ENCODE results near the gene SEC23A. TPM values are rescaled to one million over a fixed set of nuclear protein-coding genes. Genes with fewer than 3 reads are reported as not detected.
"Not testable (repeated sequence)": the region's sequence is repeated elsewhere in the genome, so short reads cannot be mapped to it uniquely, and the experiment has no call there.

The SEC23A gene
- polyA plus RNA-seq (2013, experiment 1 of 2; ENCODE audit: insufficient read length), result 188 TPM
- polyA plus RNA-seq (2013, experiment 2 of 2; ENCODE audit: insufficient read length), result 186 TPM

DNA sequence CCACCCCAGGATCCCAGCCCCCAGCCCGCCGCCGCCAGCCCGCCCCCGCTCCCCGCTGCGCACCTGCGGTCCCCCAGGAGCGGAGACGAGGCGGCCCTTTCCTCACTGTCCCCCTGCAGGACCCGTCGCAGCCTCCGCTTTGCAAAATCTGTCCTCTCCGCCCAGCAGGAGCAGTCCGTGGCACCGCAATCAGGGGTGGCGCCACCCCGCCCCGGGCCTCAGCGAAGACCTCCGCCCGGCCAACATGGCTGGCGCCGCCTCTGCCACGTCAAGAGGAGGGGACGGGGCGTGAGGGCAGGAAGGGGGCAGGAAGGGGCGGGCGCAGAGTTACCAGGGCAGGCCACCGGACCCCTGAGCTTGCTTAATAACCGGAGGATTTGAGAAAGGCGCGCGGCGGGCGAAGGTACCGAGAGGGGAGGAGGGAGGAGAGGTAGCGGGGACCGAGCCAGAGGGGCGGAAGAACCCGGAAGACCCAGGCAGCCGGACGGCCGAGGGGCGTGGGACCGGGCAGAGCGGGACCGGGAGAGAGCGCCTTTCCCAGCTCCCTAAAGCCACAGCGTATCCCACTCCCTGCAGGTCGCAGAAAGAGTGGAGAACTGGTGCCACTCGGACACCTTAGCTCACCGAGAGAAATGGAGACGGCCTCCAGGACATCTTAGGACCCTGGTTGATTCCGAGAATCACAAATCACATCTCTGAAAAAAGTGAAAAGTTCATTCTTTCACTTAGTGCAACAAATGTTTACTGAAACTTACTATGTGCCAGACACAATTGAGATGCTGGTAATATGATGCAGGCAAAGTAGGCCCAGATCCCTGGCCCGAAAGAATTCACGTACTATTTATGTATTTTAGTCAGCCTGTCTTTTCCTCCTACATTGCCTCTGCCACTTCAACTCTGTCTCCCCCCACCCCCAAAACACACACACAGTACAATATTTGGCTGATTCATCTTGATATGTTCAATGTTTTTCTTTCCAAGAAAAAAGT, at the start of gene SEC23A:
TSS of gene SEC23A (minus strand) at position 267 of the 989 bp plus-strand sequence. CDS start 7,117 bp downstream, outside the sequence.
- peak; percentile 88 for DNase-seq

DNA sequence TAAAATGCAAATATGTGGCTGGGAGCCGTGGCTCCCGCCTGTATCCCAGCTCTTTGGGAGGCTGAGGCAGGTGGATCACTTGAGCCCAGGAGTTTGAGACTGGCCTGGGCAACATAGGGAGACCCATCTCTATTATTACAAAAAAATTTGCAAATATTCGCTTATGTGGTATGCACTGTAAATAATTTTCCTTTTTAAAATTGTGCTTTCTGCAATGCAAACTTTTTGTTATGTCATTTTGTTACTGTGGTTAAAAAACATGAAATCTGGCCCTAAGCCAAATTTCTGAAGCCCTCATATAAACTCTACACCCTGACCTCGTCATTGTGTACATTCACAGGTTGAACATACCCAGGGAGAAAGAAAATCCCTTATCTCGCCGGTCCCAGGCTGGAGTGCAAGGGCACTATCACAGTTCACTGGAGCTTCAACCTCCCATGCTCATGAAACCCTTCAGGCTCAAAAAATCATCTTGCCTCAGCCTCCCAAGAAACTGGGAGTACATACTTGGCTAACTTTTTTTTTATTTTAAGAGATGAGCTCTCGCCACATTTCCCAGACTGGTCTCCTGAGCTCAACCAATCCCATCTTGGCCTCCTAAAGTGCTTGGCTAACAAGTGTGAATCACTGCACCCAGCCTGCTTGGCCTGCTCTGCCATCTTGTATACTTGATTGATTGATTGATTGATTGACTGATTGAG, 42.4 kb upstream of the SEC23A start:
- DNase-seq, result no peak

DNA sequence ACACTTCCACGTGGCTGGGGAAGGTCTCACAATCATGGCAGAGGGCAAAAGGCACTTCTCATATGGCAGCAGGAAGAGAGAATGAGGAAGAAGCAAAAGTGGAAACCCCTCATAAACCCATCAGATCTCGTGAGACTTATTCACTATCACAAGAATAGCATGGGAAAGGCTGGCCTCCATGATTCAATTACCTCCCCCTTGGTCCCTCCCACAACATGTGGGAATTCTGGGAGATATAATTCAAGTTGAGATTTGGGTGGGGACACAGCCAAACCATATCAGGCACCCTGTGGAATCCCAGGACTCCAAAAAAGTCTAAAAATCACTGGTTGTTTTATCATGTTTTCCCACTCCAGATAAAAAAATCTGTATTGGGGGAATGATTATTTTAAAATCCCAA, 40.2 kb upstream of the SEC23A start:
- not testable (repeated sequence) for DNase-seq

DNA sequence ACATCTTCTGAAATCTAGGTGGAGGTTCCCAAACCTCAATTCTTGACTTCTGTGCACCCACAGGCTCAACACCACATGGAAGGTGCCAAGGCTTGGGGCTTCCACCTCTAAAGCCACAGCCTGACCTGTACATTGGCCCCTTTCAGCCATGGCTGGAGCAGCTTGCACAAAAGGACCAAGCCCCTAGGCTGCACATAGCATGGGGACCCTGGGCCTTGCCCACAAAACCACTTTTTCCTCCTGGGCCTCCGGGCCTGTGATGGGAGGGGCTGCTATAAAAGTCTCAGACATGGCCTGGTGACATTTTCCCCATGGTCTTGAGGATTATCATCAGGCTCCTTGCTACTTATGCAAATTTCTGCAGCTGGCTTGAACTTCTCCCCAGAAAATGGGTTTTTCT, 38.6 kb upstream of the SEC23A start:
- DNase-seq, result not testable (repeated sequence)

DNA sequence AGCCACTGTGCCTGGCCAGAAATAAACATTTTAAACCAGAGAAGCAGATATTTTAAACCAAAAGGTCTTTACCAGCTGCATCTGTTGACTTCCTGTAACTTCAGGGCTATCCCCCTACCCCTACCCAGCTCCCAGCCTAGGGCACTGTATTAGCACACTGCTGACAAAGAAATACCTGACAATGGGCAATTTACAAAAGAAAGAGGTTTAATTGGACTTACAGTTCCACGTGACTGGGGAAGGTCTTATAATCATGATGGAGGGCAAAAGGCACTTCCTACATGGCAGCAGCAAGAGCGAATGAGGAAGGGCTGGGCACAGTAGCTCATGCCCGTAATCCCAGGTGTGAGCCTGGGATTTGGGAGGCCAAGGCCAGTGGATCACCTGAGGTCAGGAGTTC, 37.1 kb upstream of the SEC23A start:
- no peak for DNase-seq

DNA sequence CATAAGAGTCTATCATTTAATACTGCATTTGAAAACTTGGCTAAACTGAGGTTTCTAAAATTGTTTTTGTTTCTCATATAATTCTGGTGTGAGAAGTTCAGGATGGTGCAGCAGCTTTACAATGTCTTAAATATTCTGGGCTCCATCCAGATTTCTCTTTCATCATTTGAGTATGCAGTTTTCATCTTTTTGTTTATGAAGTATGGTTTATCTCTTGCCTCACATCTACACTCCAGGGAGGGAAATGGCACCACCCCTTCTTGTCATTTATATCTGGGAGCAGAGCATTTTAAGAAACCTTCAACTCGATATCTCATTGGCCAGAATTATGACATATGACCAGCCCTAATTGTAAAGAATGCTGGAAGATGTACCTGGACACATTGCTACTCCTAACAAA, 35.4 kb upstream of the SEC23A start:
- DNase-seq, result no peak

DNA sequence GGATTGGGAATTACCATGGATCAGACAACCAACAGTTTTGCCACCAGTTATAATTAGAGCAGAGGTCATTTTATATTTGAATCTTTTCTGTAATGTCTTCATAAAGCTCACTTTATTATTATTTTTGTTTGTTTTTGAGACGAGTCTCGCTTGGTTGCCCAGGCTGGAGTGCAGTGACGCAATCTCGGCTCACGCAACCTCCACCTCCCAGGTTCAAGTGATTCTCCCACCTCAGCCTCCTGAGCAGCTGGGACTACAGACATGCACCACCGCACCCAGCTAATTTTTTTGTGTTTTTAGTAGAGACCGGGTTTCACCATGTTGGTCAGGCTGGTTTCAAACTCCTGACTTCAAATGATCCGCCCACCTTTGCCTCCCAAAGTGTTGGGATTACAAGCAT, 34.8 kb upstream of the SEC23A start:
- not testable (repeated sequence) for DNase-seq

DNA sequence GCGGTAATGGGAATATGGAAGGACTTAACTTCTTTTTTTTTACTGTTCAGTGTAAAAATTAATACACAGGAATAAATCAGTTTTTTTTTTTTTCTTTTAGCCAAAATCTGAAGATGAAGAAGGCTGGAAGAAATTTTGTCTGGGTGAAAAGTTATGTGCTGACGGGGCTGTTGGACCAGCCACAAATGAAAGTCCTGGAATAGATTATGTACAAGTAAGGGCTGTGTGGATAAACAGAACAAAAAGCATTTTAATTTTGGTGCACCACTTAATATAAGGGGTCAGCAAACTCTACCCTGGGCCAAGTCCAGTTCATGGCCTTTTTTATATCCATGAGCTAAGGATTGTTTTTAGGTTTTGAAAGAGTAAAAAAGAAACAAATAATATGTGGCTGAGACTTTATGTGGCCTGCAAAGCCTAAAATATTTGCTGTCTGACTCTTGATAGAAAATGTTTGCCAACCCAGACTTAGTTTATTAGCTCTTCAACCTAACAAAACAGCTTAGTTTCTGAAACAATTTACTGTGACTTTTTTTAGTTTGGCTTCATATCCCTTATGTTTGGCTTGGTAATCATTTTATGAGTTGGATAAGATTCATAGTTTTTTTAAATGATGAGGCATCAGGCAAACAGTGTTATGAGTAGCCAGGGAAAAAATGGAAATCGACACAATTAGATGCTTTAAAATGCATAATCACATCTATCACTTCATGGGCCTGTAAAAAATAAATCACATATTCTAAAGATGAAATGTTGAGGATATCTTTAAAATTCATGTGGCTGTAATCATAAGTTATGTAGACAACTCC, 19.5 kb upstream of the SEC23A start:
- no peak for DNase-seq

DNA sequence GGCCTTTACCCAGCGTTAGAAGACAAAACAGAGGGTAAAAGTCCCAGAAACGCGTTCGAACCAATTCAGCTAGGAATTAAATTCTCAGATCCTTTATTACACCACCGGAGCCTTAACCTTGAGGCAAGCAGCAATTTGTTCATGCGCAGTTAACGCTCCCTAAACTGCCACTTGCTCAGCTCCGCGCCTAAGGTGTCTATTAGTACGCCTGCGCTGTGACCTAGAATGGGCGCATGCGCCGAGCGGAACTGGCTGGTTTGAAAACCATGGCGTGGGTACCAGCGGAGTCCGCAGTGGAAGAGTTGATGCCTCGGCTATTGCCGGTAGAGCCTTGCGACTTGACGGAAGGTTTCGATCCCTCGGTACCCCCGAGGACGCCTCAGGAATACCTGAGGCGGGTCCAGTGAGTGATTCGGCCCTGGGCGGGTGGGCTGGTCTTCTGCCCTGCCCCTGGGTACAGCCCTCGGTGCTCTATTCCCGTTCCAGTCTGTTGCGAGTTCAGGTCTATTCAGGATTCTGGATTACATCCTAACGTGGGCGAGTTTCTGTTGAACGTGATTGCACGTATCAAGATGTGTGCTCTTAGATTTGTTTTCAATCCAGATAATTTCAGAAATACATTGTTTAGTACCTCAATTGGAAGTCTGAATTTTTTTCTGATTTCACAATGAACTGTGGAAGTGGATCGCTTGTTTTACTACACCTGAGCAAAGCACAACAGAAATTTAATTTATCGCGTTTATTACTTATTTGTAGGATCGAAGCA, 11.2 kb upstream of the SEC23A start, which contains the start of gene GEMIN2:
TSS of gene GEMIN2 (plus strand) at position 251 of the 766 bp plus-strand sequence. CDS start at position 267, 16 bp downstream.
- peak; percentile 94 for DNase-seq

DNA sequence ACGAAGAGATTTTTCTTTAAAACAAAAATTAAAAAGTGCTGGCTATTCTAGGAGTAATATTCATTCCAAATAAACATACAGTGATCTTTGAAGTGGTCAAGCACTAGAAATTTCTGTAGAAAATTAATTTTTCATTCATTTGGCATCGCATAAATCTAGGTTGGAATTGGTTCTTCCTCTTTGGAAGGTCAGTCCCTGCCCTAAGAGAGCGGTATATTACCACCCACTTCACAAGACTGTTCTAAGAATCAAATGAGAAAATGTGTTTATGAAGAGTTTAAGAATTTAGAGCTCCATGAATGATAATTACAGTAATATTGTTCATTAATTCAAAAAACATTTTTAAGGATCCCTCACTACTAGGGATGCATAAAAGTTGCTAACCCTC, 10.6 kb upstream of the SEC23A start:
- DNase-seq, result no peak

DNA sequence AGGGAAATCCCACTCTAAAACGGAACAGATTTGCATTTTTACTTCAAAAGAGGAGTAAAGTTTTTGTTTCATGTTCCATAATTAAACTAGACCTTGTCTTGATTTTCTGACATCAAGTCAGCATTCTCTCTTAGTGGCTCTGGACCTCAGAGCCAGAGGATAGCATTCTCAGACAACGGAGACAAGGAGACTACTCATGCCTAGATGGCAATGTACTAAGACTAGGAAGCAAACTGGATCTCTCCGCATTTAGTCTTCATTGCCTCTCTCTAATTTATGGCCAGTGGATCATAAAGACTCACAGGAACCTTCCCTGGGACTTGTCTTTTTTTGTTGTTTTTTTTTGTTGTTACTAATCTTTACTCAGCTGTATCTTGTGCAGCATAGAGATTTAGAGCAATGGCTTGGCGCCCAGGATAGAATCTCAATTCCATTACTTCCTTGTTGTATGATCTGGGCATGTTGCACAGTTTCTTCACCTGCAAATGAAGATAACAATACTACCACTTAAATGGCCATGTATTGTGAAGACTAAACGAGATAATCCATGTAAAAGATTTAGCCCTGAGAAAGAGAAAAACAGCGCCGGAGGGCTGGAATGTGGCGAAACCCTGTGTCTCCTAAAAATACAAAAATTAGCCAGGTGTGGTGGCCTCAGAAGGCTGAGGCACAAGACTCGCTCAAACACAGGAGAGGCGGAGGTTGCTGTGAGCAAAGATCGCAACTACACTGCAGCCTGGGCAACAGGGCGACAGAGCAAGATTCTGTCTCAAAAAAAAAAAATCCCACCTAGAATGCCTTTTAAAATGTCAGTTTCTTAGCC, 7.1 kb upstream of the SEC23A start:
- no peak for DNase-seq

DNA sequence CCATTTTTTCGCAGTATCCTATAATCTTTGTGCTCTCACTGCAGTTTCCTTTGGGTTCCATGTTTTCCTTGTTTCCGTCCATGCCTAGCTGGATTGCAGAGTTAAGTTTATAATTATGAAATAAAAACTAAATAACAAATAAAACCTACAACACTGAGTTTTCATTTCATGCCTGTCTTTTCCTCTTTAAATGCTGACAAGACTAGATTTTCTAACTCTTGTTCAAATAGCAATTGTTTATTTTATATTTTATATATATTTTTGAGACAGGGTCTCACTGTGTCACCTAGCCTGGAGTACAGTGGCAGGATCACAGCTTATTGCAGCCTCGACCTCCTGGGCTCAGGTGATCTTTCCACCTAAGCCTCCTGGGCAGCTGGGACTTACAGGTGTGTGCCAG, 5.8 kb upstream of the SEC23A start:
- no peak for DNase-seq

DNA sequence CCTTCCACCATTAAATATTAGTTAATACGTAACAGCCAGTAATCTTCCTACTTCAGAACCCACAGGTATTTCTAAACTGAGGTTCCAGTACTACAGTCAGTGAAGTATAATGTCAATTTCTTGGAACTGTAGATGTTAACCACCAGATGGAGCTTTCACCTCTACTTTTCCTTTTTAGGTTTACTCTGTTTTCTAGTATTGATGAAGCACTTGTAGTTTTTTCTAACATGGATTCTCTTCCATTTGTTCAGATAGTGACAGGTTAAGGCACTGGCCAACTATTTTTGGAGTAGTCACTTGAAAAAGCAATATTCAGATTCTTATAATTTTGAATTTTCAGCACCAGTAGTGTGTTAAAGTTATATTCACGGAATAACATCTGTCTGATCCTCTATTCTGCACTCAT, 4.6 kb upstream of the SEC23A start:
- peak; percentile 38 for DNase-seq

DNA sequence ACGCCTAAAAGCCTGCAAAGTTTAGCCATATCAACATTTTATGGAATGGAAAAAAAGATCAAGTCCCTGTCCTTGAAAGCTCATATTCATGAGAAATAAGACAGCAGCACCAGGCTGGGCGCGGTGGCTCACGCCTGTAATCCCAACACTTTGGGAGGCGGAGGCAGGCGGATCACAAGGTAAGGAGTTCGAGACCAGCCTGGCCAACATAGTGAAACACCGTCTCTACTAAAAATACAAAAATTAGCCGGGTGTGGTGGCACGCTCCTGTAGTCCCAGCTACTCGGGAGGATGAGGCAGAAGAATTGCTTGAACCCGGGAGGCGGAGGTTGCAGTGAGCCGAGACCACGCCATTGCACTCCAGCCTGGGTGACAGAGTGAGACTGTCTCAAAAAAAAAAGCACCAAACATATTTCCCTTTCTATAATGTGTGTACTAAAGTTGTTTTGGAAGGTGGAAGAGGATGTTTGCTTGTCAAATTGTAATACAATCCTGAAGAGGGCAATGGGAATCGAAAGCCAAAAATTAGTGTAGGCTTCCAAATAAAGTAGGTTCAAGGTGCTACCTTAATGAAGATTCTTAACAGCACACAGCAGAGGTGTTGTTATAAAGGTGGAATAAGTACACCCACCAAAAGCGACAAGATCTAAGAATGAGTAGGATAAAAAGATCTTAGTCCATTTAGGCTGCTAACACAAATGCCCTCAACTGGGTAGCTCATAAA, 1.2 kb upstream of the SEC23A start:
- not testable (repeated sequence) for DNase-seq

DNA sequence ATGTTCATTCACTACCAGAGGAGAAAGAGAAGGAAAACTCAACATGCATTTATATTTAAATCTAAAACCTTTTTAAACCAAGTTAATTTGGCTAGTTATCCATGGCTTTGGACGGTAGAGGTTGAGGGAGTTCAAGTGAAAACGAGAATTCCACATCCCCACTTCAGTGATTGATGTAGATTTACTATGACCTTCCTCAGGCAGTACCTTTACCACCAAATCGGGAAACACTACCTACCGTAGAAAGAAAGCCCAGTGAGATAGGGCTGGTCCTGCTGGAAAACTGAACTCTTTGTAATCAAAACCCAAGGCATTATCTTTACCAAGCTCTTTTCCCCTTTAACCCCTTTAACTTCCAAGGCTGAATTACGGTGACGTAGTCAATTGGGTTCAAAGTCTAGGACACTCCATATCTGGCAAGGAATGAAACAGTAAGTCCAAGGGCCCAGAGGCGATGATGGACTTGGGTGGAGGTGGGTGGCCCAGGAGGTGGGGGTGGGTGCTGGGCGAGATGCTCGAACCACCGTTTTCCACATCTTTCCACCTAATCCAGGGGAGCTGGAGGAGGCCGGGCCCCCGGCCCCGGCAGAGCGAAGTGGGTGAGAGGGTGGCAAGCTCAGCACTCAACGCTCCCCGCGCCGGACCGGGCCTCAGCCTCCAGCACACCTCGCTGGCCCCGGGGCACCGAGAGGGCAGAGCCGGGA, 618 bp downstream of the SEC23A start:
- DNase-seq, result peak; percentile 36

DNA sequence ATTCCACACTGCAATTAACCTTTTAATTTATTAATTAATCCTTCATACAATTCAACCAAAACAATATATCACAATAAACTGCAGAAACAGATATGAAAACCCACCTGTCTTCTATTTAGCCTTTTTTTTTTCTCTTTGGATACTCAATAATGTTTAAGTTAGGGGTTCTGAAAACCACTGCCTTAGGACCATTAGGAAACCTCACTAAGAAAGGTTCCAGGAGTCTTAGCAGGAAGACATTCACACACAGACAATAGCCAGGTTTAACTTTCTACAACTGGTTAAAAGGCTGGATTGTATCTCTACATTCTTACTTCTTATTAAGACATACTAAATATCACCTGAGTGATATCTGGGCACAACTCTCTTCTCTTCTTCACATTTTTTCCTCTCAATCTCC, 3.3 kb downstream of the SEC23A start:
- DNase-seq, result no peak

DNA sequence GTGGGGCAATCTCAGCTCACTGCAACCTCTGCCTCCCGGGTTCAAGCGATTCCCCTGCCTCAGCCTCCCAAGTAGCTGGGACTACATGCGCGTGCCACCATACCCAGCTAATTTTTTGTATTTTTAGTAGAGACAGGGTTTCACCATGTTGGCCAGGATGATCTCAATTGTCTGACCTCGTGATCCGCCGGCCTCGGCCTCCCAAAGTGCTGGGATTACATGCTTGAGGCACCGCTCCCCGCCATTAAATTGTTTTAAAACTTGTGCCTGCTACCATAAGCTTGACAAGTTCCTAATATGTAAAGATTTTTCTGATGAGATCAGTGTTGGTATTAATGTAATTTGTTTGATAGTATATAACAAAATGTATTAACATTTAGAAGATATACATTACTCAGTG, 3.8 kb downstream of the SEC23A start:
- not testable (repeated sequence) for DNase-seq

DNA sequence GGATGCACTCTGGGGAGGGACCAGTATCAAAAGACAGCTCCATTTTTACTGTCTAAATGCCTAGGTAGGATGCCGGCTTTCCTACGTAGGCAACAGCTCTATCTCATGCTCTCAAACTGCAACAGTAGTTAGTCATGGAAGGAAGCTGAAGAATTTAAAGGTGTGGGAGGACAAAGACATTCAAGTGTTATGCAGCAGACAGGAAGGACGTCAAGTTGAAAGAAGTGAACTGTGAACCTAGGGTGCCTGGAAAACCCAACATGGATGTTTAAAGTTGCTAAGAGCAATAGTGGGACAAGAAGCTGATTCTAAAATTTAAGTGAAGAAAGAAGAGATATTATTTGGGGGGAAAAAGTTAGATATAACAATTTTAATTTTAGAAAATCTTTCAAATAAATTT, 5.9 kb downstream of the SEC23A start:
- DNase-seq, result no peak

DNA sequence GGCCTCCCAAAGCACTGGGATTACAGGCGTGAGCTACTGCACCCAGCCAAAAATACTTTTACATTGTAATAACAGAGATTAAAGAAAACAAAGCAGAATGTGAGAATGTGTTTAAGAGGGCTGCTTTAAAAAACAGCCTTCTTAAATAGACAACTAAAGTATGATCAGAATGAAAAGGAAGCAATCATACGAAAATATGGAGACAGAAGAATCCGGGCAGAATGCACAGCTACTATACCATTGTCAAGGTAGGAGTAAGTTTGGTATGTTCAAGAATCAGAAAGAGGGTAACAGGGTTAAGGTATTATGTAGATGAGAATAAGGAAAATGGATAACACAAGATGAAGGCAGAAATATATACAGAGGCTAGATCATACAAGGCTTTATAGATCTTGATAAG, 8.5 kb downstream of the SEC23A start:
- no peak for DNase-seq
